ENCODE data around the gene SCUBE1. TPM values are rescaled to one million over a fixed set of nuclear protein-coding genes. Genes with fewer than 3 reads are reported as not detected.

Gene SCUBE1
- under 0.01 TPM in 1 of 2 replicates, not detected in the other for total RNA-seq

DNA sequence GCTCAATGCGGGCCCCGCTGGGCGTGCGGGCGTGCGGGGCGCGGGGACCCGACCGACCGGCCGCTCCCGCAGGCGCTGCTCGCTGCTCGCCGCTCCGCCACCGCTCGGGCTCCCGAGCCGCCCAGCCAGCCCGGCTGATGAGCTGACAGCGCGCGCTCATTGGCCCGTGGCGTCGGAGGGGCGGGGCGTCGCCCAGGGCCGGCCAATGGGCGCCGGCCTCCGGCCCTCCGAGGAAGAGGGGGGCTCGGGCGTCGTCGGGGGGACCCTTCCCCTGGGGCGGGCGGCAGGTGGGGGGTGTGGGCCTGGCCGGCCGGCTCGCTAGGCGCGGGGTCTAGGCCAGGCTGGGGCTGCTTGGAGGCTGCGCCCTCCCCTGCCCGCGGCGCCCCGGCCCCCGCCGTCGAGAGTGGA is at the start of gene SCUBE1:
Gene SCUBE1, minus strand, starts transcription at position 111 of the 408 bp plus-strand sequence. CDS start 111 bp downstream, outside the sequence.

DNA sequence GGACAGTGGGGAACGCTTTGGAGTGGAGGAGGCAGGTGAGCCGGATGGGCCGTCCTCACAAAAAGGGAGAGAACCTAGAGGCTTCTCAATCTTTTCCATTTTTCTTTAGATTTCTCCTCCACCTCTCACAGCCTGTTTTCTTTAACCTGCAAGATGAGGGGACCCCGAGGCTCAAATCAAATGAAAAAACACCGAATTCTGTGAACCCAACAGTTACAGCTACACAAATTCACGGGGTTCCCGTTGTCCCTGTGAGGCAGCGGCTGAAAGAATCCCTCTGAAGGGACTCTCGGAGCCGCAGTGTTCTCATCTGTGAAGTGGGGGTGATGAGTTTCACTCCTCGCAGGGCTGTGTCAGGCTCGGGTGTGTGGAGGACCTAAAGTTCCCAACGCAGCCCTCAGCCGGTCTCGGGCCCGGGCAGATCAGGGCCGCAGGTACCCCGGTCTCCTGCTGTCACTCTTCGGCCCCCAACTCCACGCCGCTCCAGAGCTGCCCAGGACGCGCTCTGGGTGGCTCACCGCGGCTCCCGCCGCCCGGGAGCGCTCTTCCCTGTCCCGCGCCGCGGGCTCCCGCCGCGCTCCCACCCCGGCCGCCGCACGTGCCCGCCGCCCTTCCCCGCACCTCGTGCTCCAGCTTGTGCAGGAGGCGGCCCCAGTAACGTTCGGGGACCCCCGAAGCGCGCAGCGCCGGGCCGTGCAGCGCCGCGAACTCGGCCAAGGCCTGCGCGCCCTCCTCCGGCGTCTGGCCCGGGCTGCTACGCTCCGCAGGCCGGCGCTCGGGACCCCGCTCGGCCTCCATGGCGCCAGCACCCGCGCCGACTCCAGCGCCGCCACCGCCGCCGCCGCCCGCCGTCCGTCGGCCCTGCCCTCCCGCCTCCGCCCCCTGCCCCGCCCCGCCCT is 156.7 kb downstream of the SCUBE1 start, which contains the start of gene TTLL12:
Gene TTLL12, minus strand, starts transcription at position 863 of the 899 bp plus-strand sequence. Its CDS starts 65 bp downstream, at position 798.

DNA sequence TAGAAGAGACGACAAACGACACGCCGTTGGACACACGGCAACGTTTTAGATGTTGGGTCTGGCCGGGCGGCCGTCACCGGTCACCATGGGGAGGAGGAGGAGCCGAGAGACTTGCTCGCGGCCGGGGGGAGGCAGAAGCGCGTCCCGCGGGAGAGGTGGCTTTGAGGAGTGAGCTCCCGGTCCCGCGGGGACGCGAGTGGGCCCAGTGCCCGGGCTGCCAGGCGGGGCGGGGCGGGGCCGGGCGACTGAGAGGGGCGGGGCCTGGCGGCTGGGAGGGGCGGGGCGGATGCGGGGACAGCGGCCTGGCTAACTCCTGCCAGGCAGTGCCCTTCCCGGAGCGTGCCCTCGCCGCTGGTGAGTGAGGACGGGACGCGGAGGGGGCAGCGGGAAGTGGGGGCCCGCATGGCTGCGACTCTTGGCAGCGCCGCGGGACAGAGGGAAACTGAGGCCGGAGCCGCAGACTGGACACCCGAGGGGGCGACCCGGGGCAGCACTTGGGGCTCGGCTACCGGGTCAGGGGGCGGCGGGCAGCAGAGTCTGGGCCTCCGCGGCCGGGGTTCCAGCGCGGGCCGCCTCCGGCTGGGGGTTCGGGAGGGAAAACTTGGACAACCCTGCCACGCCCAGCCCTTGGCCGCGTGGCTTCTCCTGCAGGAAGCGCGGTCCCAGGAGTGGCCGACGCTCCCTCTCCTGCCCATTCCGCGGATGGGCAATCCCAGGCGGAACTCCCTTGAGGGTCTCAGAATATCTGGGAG is 191.7 kb downstream of the SCUBE1 start, which contains the start of gene TSPO:
Gene TSPO, plus strand, starts transcription at position 309 of the 752 bp plus-strand sequence. CDS start 7,680 bp downstream, outside the sequence.

Other genes starting within 250 kb of the SCUBE1 start
- gene BIK, start 232.6 kb downstream of the SCUBE1 start, total RNA-seq, result 1.1 and 1.3 TPM in 2 replicates
- gene MCAT, start 200.0 kb downstream of the SCUBE1 start, total RNA-seq, result 16.9 and 18.2 TPM in 2 replicates
- gene TSPO, start 191.8 kb downstream of the SCUBE1 start, total RNA-seq, result 359 and 510 TPM in 2 replicates
- 28.3 and 32.2 TPM in 2 replicates for gene TTLL12, start 156.2 kb downstream of the SCUBE1 start, total RNA-seq
- under 0.01 TPM in 1 of 2 replicates, not detected in the other for gene MPPED1, start 68.6 kb upstream of the SCUBE1 start, total RNA-seq

Measured in epithelial cell of umbilical artery (primary cell).